ENCODE measurements around the gene TRAFD1. TPM values are rescaled to one million over a fixed set of nuclear protein-coding genes. Genes with fewer than 3 reads are reported as not detected.
"Not testable (repeated sequence)": the region's sequence is repeated elsewhere in the genome, so short reads cannot be mapped to it uniquely, and the experiment has no call there.

TRAFD1 gene
- total RNA-seq, 1 experiment from 2014 or later = 52.1 TPM

GRCh38 chr12:112110787-112111662, 14.3 kb upstream of the TRAFD1 start:
- Histone ChIP-seq H3K4me2 (ENCODE audit: low read depth, low read length, poor library complexity, severe bottlenecking) (peak overlapping the region; percentile 98), H3K4me1 (ENCODE audit: low read length) (peaks cover 38% of the 10 kb centered on the region), H2AFZ (ENCODE audit: low read length) (peak overlapping the region; percentile 65), H3K79me2 (ENCODE audit: low read length) (peaks cover 30% of the 10 kb centered on the region), H3K9ac (ENCODE audit: low read length) (peak overlapping the region; percentile 64), H3K27ac (ENCODE audit: low read length) (peak overlapping the region; percentile 96), H3K4me3 (ENCODE audit: low read length) (peak overlapping the region; percentile 53; the same call in 1 of the 2 replicates)
- not testable (repeated sequence) for H3K9me2 ChIP-seq (replicated peaks; ENCODE audit: insufficient read depth, low read length); H3K36me3 ChIP-seq (ENCODE audit: insufficient read depth, low read length); H4K20me1 ChIP-seq (ENCODE audit: insufficient read depth, low read depth, low read length); DNase-seq; H3K9me3 ChIP-seq (ENCODE audit: low read length); H3K27me3 ChIP-seq (ENCODE audit: low read length)

GRCh38 chr12:112111931-112112330, 13.4 kb upstream of the TRAFD1 start:
- Histone ChIP-seq H2AFZ (ENCODE audit: low read length) (no peak overlapping the region), H3K9me2 (replicated peaks; ENCODE audit: insufficient read depth, low read length) (no peaks in the 10 kb centered on the region), H4K20me1 (ENCODE audit: insufficient read depth, low read depth, low read length) (no peaks in the 10 kb centered on the region; the same call in 1 of the 2 replicates), H3K9me3 (ENCODE audit: low read length) (no peaks in the 10 kb centered on the region), H3K4me1 (ENCODE audit: low read length) (peaks cover 35% of the 10 kb centered on the region), H3K36me3 (ENCODE audit: insufficient read depth, low read length) (no peaks in the 10 kb centered on the region), H3K9ac (ENCODE audit: low read length) (no peak overlapping the region), H3K27me3 (ENCODE audit: low read length) (no peaks in the 10 kb centered on the region), H3K4me3 (ENCODE audit: low read length) (no peak overlapping the region), H3K27ac (ENCODE audit: low read length) (no peak overlapping the region), H3K79me2 (ENCODE audit: low read length) (peaks cover 21% of the 10 kb centered on the region), H3K4me2 (ENCODE audit: low read depth, low read length, poor library complexity, severe bottlenecking) (no peak overlapping the region)
- no peak for DNase-seq

GRCh38 chr12:112112409-112113133, 12.8 kb upstream of the TRAFD1 start:
- Histone ChIP-seq H3K27me3 (ENCODE audit: low read length) (no peaks in the 10 kb centered on the region), H4K20me1 (ENCODE audit: insufficient read depth, low read depth, low read length) (no peaks in the 10 kb centered on the region), H3K4me3 (ENCODE audit: low read length) (no peak overlapping the region), H3K4me1 (ENCODE audit: low read length) (peaks cover 29% of the 10 kb centered on the region), H3K27ac (ENCODE audit: low read length) (no peak overlapping the region), H3K79me2 (ENCODE audit: low read length) (peaks cover 14% of the 10 kb centered on the region), H3K36me3 (ENCODE audit: insufficient read depth, low read length) (no peaks in the 10 kb centered on the region), H3K4me2 (ENCODE audit: low read depth, low read length, poor library complexity, severe bottlenecking) (no peak overlapping the region), H2AFZ (ENCODE audit: low read length) (no peak overlapping the region), H3K9me3 (ENCODE audit: low read length) (no peaks in the 10 kb centered on the region), H3K9ac (ENCODE audit: low read length) (no peak overlapping the region), H3K9me2 (replicated peaks; ENCODE audit: insufficient read depth, low read length) (no peaks in the 10 kb centered on the region)
- no peak for DNase-seq

- H3K79me2 ChIP-seq (ENCODE audit: low read length) = no peaks in the 10 kb centered on the region
- H3K4me1 ChIP-seq (ENCODE audit: low read length) = peaks cover 12% of the 10 kb centered on the region
- H3K9me3 ChIP-seq (ENCODE audit: low read length) = no peaks in the 10 kb centered on the region
- H3K4me2 ChIP-seq (ENCODE audit: low read depth, low read length, poor library complexity, severe bottlenecking) = no peak overlapping the region
- H3K9ac ChIP-seq (ENCODE audit: low read length) = no peak overlapping the region
- H4K20me1 ChIP-seq (ENCODE audit: insufficient read depth, low read depth, low read length) = no peaks in the 10 kb centered on the region
- no peaks in the 10 kb centered on the region for H3K27me3 ChIP-seq (ENCODE audit: low read length)
- no peak overlapping the region for H3K4me3 ChIP-seq (ENCODE audit: low read length)
- DNase-seq = no peak
- H2AFZ ChIP-seq (ENCODE audit: low read length) = no peak overlapping the region
- H3K9me2 ChIP-seq (replicated peaks; ENCODE audit: insufficient read depth, low read length) = no peaks in the 10 kb centered on the region
- H3K27ac ChIP-seq (ENCODE audit: low read length) = no peak overlapping the region
- H3K36me3 ChIP-seq (ENCODE audit: insufficient read depth, low read length) = no peaks in the 10 kb centered on the region
These were observed 9.9 kb upstream of the TRAFD1 start for GRCh38 chr12:112115259-112116045.

- H3K9me2 ChIP-seq (replicated peaks; ENCODE audit: insufficient read depth, low read length) = no peaks in the 10 kb centered on the region
- H3K9ac ChIP-seq (ENCODE audit: low read length) = 0 out of 2 replicates have a peak overlapping the region, but pooled peaks have one; percentile 12
- peaks cover 7% of the 10 kb centered on the region for H3K4me1 ChIP-seq (ENCODE audit: low read length)
- no peaks in the 10 kb centered on the region for H3K9me3 ChIP-seq (ENCODE audit: low read length)
- H3K4me2 ChIP-seq (ENCODE audit: low read depth, low read length, poor library complexity, severe bottlenecking) = peak overlapping the region; percentile 29
- peak; percentile 67 for DNase-seq
- H3K79me2 ChIP-seq (ENCODE audit: low read length) = no peaks in the 10 kb centered on the region
- H3K27me3 ChIP-seq (ENCODE audit: low read length) = no peaks in the 10 kb centered on the region
- H3K36me3 ChIP-seq (ENCODE audit: insufficient read depth, low read length) = no peaks in the 10 kb centered on the region
- peak overlapping the region; percentile 72; the same call in 1 of the 2 replicates for H2AFZ ChIP-seq (ENCODE audit: low read length)
- no peaks in the 10 kb centered on the region for H4K20me1 ChIP-seq (ENCODE audit: insufficient read depth, low read depth, low read length)
- H3K27ac ChIP-seq (ENCODE audit: low read length) = no peak overlapping the region
- no peak overlapping the region for H3K4me3 ChIP-seq (ENCODE audit: low read length)
These were observed 8.9 kb upstream of the TRAFD1 start for GRCh38 chr12:112116232-112117060.

GRCh38 chr12:112117685-112118084, 7.7 kb upstream of the TRAFD1 start:
- H3K36me3 ChIP-seq (ENCODE audit: insufficient read depth, low read length) = no peaks in the 10 kb centered on the region
- no peaks in the 10 kb centered on the region for H4K20me1 ChIP-seq (ENCODE audit: insufficient read depth, low read depth, low read length)
- no peak overlapping the region for H3K27ac ChIP-seq (ENCODE audit: low read length)
- H3K4me1 ChIP-seq (ENCODE audit: low read length) = peaks cover 7% of the 10 kb centered on the region
- no peak overlapping the region for H3K4me3 ChIP-seq (ENCODE audit: low read length)
- H3K79me2 ChIP-seq (ENCODE audit: low read length) = no peaks in the 10 kb centered on the region
- H3K27me3 ChIP-seq (ENCODE audit: low read length) = no peaks in the 10 kb centered on the region
- H3K9me2 ChIP-seq (replicated peaks; ENCODE audit: insufficient read depth, low read length) = no peaks in the 10 kb centered on the region
- DNase-seq = no peak
- H3K9ac ChIP-seq (ENCODE audit: low read length) = no peak overlapping the region
- no peak overlapping the region for H3K4me2 ChIP-seq (ENCODE audit: low read depth, low read length, poor library complexity, severe bottlenecking)
- no peaks in the 10 kb centered on the region for H3K9me3 ChIP-seq (ENCODE audit: low read length)
- H2AFZ ChIP-seq (ENCODE audit: low read length) = no peak overlapping the region

- H3K4me2 ChIP-seq (ENCODE audit: low read depth, low read length, poor library complexity, severe bottlenecking) = no peak overlapping the region
- H3K36me3 ChIP-seq (ENCODE audit: insufficient read depth, low read length) = no peaks in the 10 kb centered on the region
- H2AFZ ChIP-seq (ENCODE audit: low read length) = no peak overlapping the region
These were observed 3.4 kb upstream of the TRAFD1 start for GRCh38 chr12:112121780-112122565.

More at GRCh38 chr12:112121780-112122565, 3.4 kb upstream of the TRAFD1 start:
- H3K4me1 ChIP-seq (ENCODE audit: low read length) = peaks cover 24% of the 10 kb centered on the region
- H3K4me3 ChIP-seq (ENCODE audit: low read length) = no peak overlapping the region
- H3K9me2 ChIP-seq (replicated peaks; ENCODE audit: insufficient read depth, low read length) = no peaks in the 10 kb centered on the region
- no peaks in the 10 kb centered on the region for H4K20me1 ChIP-seq (ENCODE audit: insufficient read depth, low read depth, low read length)
- no peak for DNase-seq
- peaks cover 16% of the 10 kb centered on the region for H3K79me2 ChIP-seq (ENCODE audit: low read length)
- no peaks in the 10 kb centered on the region for H3K27me3 ChIP-seq (ENCODE audit: low read length)
- no peak overlapping the region for H3K9ac ChIP-seq (ENCODE audit: low read length)
- no peaks in the 10 kb centered on the region for H3K9me3 ChIP-seq (ENCODE audit: low read length)
- H3K27ac ChIP-seq (ENCODE audit: low read length) = no peak overlapping the region

Measured in Karpas-422 (cell line).